ENCODE results near the gene KRTAP21-1.

GRCh38 chr21:30747159-30747558 is 8.1 kb downstream of the KRTAP21-1 start, which contains the start of gene KRTAP21-2:
- TF ChIP-seq POLR2A (IDR thresholded peaks at IDR 0.05), result no peak
- TF ChIP-seq, protein P1, sequence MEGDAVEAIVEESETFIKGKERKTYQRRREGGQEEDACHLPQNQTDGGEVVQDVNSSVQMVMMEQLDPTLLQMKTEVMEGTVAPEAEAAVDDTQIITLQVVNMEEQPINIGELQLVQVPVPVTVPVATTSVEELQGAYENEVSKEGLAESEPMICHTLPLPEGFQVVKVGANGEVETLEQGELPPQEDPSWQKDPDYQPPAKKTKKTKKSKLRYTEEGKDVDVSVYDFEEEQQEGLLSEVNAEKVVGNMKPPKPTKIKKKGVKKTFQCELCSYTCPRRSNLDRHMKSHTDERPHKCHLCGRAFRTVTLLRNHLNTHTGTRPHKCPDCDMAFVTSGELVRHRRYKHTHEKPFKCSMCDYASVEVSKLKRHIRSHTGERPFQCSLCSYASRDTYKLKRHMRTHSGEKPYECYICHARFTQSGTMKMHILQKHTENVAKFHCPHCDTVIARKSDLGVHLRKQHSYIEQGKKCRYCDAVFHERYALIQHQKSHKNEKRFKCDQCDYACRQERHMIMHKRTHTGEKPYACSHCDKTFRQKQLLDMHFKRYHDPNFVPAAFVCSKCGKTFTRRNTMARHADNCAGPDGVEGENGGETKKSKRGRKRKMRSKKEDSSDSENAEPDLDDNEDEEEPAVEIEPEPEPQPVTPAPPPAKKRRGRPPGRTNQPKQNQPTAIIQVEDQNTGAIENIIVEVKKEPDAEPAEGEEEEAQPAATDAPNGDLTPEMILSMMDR (IDR thresholded peaks at IDR 0.05), result no peak
- no peak for TF ChIP-seq POLR2AphosphoS5 (IDR thresholded peaks at IDR 0.05)

Data from breast epithelium (tissue), 3 donors.